Type B pancreatic cell (in vitro differentiated cells): ENCODE measurements around the gene C8A. TPM values are rescaled to one million over a fixed set of nuclear protein-coding genes. Genes with fewer than 3 reads are reported as not detected.
A peak's percentile ranks its signal among the peaks of the same experiment; 100 is the strongest.

Source experiments
- DNase-seq: peaks from one replicate; pipeline ENCODE4 v3.0.0; 2021; ENCODE audit warnings: mixed read lengths; ENCODE audit not compliant: unreplicated experiment; ENCODE audit errors: extremely low spot score
- H3K27ac Mint-ChIP-seq: 2 replicates; pipeline ENCODE4 v1.8.0; 2021; ENCODE audit warnings: mild to moderate bottlenecking, mixed read lengths
- H3K27me3 Mint-ChIP-seq: 2 replicates; pipeline ENCODE4 v1.8.0; 2021; ENCODE audit warnings: mixed read lengths
- H3K36me3 Mint-ChIP-seq: 2 replicates; pipeline ENCODE4 v1.8.0; 2021; ENCODE audit warnings: mixed read lengths
- H3K4me1 Mint-ChIP-seq: one replicate; pipeline ENCODE4 v1.8.0; 2021; ENCODE audit warnings: mixed read lengths; ENCODE audit not compliant: unreplicated experiment
- H3K4me3 Mint-ChIP-seq: 2 replicates; pipeline ENCODE4 v1.8.0; 2021; ENCODE audit warnings: mild to moderate bottlenecking, mixed read lengths
- H3K9me3 Mint-ChIP-seq: 2 replicates; pipeline ENCODE4 v1.8.0; 2021; ENCODE audit warnings: mixed read lengths
- long read RNA-seq: library from polyadenylated mRNA; unstranded; transcript quantifications from one replicate; pipeline ENCODE4 v2.0.0, GENCODE V29; 2020
- total RNA-seq: library from RNA; stranded (reverse); gene quantifications from 2 replicates; pipeline ENCODE4 v1.2.1, GENCODE V29; 2021; ENCODE audit warnings: low replicate concordance
- TF ChIP-seq, protein P1 (sequence below): fragments of 200-600 bp; sonication (generic); conservative IDR thresholded peaks from 2 replicates; pipeline ENCODE4 v1.5.0; 2021; ENCODE audit warnings: antibody characterized with exemption, mild to moderate bottlenecking

The C8A gene
- 0.46 and 0.64 TPM in 2 replicates for total RNA-seq
- long read RNA-seq, transcript C8A-201 (11 exons, 2,356 nt): major isoform, 7 of 10 reads
- long read RNA-seq, partial matches to known transcripts: 2 of 10 reads
- long read RNA-seq, other reads (novel, unspliced or antisense): 1 of 10 reads

DNA sequence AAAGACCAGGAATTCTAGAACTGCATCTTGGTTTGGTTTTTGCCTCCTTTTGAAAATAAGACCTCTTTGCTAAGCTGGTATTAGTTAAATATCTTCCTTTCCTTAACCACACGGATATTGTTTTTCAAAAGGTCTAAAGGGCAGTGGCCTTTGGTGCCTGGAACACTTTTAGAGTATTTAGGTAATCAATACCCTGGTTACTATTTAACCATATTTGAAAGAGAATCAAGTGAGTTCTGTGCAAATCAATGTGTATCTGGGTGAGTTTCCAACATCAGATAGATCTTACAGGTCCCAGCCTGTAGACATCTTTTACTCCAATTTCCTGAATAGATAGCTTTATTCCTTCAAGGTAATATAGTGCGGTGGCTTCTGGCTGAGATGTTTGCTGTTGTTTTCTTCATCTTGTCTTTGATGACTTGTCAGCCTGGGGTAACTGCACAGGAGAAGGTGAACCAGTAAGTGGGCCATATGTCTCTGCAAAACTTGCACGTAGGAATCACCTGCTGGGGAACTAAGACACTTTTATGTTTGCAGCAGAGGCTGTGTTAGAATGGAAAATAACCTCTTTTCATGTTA, at the start of gene C8A:
Gene C8A (plus strand): TSS at position 277 of the 579 bp plus-strand sequence. CDS start 105 bp downstream, at position 382.
- no peaks in the 10 kb centered on the region for H3K9me3 Mint-ChIP-seq
- TF ChIP-seq, protein P1, sequence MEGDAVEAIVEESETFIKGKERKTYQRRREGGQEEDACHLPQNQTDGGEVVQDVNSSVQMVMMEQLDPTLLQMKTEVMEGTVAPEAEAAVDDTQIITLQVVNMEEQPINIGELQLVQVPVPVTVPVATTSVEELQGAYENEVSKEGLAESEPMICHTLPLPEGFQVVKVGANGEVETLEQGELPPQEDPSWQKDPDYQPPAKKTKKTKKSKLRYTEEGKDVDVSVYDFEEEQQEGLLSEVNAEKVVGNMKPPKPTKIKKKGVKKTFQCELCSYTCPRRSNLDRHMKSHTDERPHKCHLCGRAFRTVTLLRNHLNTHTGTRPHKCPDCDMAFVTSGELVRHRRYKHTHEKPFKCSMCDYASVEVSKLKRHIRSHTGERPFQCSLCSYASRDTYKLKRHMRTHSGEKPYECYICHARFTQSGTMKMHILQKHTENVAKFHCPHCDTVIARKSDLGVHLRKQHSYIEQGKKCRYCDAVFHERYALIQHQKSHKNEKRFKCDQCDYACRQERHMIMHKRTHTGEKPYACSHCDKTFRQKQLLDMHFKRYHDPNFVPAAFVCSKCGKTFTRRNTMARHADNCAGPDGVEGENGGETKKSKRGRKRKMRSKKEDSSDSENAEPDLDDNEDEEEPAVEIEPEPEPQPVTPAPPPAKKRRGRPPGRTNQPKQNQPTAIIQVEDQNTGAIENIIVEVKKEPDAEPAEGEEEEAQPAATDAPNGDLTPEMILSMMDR: no peak
- no peaks in the 10 kb centered on the region for H3K27me3 Mint-ChIP-seq
- peak within 1 kb of the TSS; percentile 18 for H3K4me3 Mint-ChIP-seq
- no peak within 1 kb of the TSS for H3K27ac Mint-ChIP-seq
- H3K4me1 Mint-ChIP-seq: peaks cover 12% of the 10 kb centered on the region
- no peak for DNase-seq
- H3K36me3 Mint-ChIP-seq: no peaks in the 10 kb centered on the region

DNA sequence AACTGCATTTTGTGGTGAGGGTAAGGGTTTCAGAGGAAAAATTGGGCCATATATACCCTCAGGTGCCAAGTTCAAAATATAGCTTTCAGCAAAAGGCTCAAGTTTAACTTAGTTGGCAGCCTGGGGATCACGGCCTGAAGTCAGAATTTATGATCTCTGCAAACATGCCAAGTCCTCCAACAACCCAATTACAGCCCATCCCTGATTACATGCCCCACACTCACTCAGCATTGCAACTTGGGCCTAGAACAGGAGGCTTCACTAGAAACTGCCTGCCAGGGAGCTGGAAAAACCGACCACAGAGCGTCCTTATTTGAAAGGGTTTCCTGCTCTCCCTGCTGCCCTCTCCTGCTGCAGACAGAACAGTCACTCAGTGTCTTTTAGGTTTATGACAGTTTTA, 47.8 kb upstream of the C8A start:
- H3K9me3 Mint-ChIP-seq: peaks cover 12% of the 10 kb centered on the region
- no peak overlapping the region for H3K27ac Mint-ChIP-seq
- H3K4me3 Mint-ChIP-seq: no peak overlapping the region
- no peak for DNase-seq
- H3K4me1 Mint-ChIP-seq: peaks cover 4% of the 10 kb centered on the region
- TF ChIP-seq, protein P1: no peak
- H3K36me3 Mint-ChIP-seq: no peaks in the 10 kb centered on the region
- H3K27me3 Mint-ChIP-seq: peaks cover 3% of the 10 kb centered on the region

DNA sequence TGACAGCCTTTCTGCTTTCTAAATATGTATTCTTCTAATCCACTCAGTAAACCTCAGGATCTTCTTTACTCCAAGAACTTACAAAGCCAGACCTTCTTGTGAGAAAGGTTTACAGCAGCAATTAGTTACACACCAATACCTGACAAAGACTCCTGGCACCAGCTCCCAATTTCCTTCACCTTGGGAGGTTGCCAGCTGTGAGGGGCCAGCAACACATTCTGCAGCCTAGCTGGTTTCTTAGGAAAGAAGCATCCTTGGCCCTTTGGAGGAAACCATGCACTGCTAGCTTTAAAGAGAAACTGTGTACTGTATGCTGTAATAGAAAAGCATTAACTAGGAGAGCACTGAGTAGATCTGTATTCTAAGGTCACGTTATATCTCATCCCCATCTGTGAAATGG, 46.2 kb upstream of the C8A start:
- Mint-ChIP-seq H3K9me3 (peaks cover 12% of the 10 kb centered on the region), H3K4me1 (peaks cover 14% of the 10 kb centered on the region), H3K27me3 (peaks cover 3% of the 10 kb centered on the region), H3K27ac (no peak overlapping the region), H3K4me3 (no peak overlapping the region), H3K36me3 (no peaks in the 10 kb centered on the region)
- DNase-seq: no peak
- TF ChIP-seq, protein P1: no peak

DNA sequence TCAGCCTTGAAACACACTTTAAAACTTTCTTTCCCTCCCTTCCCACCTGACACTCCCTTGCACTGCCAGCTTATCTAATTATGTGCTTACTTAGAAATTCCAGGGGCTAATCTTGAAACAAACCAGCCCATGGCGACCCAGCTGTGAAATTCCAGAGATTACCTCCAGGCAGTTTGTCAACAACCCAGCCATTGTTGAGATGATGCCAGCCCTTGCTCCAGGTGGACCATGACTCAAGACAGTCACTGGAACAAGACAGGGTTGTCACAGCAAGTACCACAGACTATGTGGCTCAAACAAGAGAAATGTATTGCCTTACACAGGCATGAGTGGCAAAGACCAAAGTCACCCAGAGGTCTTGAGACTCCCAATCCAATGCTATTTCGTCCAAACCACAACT, 43.3 kb upstream of the C8A start:
- Mint-ChIP-seq H3K27ac (no peak overlapping the region), H3K27me3 (peaks cover 3% of the 10 kb centered on the region), H3K4me3 (no peak overlapping the region), H3K36me3 (no peaks in the 10 kb centered on the region), H3K4me1 (peaks cover 14% of the 10 kb centered on the region), H3K9me3 (peaks cover 5% of the 10 kb centered on the region)
- TF ChIP-seq, protein P1: no peak
- DNase-seq: no peak

DNA sequence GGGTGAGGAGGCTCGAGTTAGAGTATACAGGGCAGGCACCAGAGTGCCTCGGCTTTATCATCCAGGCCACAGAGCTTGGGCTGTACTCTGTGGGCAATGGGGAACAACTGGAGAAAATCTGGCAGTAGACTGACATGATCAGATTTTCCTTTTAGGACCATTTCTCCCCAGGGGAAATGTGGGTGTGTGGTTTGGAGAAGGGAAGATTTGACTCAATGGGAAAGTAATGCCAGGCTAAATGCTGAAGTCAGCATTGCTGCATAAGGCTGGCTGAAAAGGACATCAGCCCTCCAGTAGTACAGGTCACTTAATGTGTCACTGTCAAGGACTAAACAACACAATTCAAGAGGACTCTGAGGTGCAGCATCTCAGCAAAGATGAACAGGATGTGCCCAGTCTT, 40.4 kb upstream of the C8A start:
- no peak for DNase-seq
- peaks cover 5% of the 10 kb centered on the region for H3K9me3 Mint-ChIP-seq
- H3K4me1 Mint-ChIP-seq: peaks cover 28% of the 10 kb centered on the region
- TF ChIP-seq, protein P1: no peak
- no peaks in the 10 kb centered on the region for H3K36me3 Mint-ChIP-seq
- H3K4me3 Mint-ChIP-seq: no peak overlapping the region
- peaks cover 3% of the 10 kb centered on the region for H3K27me3 Mint-ChIP-seq
- no peak overlapping the region for H3K27ac Mint-ChIP-seq
